ENCODE measurements around the gene CENPO.
"Not testable (repeated sequence)": the region's sequence is repeated elsewhere in the genome, so short reads cannot be mapped to it uniquely, and the experiment has no call there.

Gene CENPO

DNA sequence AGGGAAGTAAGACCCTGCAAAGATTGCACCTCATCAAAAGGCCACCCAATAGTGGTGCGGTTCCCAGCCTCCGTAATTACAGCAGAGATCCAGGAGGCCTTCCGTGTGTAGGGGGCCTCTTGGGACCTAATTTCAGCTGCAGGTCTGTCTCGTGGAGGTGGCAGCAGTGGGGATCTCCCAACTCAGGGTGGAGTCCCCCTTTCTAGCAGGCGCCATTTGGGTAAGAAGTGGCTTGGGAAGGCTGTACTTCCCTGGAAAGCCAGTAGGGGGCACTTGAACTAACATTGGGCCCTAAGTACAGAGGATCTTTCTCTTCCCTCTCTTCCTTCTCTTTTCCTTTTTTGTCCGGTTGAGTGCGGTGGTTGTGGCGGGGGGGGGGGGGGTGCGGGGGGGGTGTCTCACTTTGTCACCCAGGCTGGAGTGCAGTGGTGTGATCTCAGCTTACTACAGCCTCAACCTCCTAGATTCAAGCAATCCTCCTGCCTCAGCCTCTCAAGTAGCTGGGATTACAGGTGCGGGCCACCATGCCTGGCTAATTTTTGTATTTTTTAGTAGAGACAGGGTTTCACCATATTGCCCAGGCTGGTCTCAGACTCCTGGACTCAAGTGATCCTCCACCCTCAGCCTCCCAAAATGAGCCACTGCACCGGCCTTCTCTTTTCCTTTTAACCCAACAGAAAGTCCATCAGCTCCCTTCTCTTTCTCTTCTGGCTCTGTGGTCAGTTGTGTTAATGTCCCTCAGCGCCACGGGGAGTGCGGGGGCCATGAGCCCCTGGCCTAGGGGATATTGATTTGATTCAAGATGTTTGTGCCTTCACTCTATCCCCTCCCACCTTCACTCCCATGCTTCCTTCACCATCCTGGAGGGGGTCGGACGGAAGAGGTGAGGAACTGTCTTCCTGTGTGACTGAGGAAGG is 32.0 kb downstream of the CENPO start:
- DNase-seq = no peak

DNA sequence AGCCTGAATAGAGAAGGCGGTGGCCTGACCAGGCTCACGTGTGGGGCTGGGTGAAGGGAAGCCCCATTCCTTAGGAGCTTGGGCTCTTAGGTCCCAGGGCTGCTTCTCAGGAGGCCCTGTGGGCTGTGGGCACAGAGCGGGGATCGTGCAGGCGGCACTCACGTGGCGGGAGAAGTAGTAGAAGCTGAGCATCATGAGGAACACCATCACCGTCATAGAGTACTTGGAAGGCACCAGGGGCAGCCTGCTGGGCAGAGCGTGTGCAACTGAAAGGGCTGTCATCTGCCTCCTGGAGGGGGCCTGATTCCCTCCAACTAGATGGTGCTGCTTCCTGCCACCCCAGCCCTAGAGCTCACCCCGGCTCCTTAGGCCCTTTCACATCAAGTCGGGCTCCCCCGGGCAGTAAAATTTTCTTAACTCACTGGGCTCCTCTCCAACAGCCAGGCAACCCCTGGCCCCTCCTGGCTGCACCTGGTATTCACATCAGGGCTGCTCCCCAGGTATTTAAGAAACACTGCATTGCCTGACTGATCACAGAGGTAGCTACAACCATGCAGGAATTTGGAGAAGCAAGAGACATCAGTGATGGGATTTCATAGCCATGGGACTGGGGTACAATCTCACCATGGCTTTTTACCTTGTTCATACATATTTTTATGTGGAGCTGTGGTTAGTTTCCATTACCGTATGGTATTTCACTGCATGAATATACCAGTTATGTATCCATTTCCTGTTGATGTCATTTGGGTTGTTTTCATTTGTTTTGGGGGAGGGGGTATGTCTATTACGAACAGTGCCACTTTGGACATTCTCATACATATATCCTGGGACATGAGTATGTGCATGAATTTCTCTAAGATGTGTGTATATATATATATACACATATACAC is 32.9 kb downstream of the CENPO start:
- no peak for DNase-seq

- DNase-seq = no peak
Observed at GRCh38 chr2:24826773-24827145, 33.5 kb downstream of the CENPO start.

GRCh38 chr2:24827321-24828237 is 34.4 kb downstream of the CENPO start:
- DNase-seq = peak; percentile 83

GRCh38 chr2:24828238-24828996 is 35.2 kb downstream of the CENPO start:
- DNase-seq = no peak

GRCh38 chr2:24830351-24830750 is 37.1 kb downstream of the CENPO start:
- no peak for DNase-seq

DNA sequence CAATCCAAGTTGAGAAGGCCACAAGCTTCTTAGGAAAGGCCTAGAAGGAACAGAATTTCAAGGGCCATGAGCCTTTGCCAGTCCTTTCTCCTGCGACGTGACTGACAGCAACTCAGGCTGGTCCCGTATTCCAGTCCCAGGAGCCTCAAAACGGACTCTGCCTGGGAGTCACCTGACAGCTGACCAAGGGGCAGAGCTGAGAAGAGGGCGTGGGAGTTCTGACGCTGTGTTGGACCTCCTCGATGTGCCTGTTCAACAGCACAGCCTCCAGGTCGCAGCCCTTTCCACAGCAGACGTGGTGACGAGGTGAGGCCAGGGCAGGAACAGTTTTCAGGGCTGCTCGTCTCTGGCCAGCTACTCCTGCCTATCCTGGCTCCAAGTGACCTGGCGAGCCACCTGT is 37.6 kb downstream of the CENPO start:
- DNase-seq = no peak

DNA sequence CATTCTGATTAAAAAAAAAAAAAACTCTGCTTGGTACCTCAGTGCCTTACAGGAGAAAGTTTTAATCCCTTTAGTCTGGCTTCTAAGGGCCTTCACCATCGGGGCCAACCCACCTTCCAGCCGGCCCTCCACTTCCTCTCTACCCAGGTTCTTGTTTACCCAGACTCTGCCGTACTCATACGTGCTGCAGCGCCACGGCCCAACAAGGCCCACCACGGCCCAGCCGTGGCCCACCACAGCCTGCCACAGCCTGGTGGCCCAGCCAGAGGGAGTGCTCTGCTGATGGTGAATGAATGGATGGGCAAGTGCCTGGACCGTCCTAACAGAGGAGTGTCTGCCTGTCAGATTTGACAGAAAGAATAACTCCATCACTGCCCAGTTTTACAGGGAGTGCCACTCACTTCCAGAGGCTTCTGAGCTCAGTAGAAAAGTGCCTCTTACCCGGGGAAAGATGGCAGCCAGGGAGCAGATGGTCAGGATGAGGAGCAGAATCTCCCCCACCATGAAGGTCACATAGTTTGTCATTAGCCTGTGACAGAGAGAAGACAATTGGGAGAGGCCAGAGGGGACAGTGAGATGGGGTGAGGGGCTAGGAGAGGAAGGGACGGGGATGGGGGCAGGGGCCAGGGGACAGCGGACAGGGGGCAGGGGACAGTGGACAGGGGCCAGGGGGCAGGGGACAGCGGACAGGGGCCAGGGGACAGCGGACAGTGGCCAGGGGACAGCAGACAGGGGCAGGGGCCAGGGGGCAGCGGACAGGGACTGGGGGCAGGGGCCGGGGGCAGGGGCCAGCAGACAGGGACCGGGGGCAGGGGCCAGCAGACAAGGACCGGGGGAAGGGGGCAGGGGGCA is 38.2 kb downstream of the CENPO start:
- no peak for DNase-seq

- no peak for DNase-seq
Observed at GRCh38 chr2:24832073-24832461, 38.8 kb downstream of the CENPO start.

DNA sequence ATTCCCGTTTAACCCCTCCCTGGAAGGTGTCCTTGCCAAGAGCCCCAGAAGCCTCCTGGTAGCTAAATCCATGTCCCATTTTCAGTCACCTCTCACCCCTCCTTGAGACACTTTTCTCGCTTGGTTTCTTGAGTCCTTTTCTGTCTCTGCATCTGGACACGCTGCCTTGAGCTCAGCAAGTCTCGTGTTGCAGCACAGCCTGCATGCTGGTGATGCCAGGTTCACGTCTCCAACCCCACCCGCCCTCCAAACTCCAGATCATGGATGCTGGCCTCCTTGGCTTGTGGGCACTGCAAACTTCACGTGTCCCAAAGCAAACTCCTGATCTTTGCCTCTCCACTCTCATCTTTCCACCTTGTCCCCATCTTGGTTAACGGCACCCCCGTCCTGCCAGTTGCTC is 39.3 kb downstream of the CENPO start:
- DNase-seq = no peak

DNA sequence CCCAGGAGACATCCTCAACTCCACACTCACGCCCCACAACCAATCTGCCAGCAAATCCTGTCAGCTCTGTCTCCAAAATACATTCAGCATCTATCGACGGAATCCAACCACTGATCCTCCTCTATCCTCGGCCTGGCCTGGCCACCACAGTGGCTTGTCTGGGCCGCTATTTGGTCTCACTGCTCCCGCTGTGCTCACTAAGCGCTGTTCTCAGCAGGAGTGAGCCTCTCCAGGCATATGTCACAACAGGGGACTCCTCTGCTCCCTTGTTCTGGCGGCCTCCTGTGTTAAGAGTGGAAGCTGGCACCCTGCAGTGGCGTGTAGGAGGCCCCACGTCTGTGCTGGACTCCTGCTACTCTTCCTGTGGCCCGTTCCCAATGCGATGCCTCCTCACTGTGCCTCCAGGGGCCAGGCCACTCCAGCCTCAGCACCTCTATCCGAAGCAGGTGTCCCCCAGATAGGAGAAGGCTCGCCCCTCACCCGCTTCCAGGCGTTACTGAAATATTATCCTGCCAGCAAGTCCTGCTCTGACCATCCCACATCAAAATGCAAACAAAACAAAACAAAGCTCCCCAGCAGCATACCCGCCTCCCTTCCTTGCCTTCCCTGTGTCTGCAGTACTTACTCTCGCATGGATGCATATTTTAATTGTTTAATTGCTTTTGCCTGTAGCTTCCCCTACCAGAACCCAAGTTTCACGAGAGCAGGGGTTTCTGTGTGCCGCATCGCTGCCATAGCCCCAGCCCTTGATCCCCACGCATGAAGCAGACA is 39.9 kb downstream of the CENPO start:
- DNase-seq = peak; percentile 30

- DNase-seq = no peak
Observed at GRCh38 chr2:24833821-24834732, 40.9 kb downstream of the CENPO start.

DNA sequence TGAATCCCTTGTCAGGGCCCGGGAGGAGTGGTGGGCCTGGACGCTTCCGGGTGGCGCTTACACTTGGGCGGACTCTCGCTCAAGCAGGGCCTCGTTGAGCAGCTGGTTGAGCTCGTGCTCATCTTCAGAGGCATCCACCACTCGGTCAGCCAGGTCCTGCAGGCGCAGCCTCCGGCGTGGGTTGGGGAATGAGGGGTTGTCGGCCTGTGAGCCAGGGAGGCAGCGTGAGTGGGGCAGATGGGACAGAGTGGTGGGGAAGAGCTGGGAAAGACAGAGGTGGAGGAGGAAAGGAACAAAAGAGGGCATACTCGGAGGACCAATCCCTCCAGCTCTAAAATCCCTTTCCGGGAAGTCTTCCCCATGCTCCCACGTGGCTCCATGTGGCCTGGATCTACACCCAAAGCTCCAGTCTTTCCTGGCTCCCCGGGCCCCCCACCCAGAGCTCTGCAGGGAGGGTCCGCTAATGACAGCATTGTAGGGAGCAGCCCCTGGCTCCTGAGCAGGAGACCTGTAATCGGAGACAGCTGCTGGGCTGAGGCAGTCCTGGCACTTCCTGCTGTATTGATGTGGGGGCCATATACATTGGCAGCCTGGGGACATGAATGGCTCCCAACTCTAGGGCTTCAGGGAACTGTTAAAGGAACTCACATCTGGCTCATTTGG is 41.6 kb downstream of the CENPO start:
- no peak for DNase-seq

DNA sequence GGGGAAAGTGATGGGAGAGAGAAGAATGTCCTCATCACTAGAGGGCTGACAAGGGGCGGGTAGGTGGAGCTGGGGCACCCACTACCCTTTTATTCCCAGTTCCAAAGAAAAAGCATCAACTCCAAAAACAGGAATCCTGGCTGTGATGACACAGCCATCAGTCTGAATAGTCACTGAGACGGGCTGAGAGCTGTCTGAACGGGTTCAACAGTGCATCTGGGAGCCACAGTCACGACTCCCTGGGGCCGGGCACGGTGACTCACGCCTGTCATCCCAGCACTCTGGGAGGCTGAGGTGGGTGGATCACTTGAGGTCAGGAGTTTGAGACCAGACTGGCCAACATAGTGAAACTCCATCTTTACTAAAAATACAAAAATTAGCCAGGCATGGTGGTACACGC is 42.2 kb downstream of the CENPO start:
- DNase-seq = not testable (repeated sequence)

DNA sequence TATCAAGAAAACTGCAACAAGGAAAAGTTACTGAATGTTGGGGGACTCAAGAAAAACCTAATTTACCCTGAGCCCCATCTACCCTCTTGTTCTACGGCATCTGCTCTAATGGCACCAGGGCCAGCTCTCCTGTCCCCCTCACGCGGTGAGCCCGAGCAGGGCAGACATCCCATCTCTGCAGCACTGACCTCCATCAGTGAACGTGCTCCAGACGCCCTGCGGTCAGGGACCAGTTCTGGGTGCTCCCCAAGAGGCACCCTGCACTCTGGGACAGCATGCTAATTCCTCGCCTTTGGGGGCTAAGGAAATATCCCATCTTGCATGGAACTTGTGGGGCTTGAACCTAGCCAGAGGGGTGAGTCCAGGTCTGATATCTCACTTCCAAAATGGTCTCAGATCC is 43.0 kb downstream of the CENPO start:
- no peak for DNase-seq

DNA sequence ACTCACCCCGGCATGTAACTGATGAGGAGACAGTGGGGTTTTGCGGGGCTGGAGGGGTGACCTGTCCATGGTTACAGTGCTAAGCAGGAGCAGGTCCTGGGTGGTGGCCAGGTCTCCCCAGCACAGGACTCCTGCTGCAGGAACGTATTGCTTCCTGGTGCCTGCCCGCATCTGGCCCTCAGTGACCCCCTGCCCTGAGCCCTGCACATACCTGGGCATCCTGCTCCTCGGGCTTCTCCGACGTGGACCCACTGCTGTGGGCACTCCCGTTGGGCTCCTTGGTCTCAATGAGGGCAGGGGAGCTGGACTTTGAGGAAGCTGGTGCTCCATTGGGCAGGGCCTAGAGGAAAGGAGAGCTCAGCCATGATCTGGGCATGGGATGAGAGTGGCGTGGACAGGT is 43.5 kb downstream of the CENPO start:
- no peak for DNase-seq

GRCh38 chr2:24837996-24838513 is 44.8 kb downstream of the CENPO start:
- DNase-seq = no peak

- no peak for DNase-seq
Observed at GRCh38 chr2:24838541-24838940, 45.3 kb downstream of the CENPO start.
